GM23248 (cell line): Measurements from ENCODE around the gene LPAR2.

Experiments
- EZH2 ChIP-seq: fragments of 200-600 bp; sonication (generic); IDR thresholded peaks from 2 replicates; pipeline ENCODE4 v1.6.1; 2018; ENCODE audit warnings: antibody characterized with exemption, mild to moderate bottlenecking; ENCODE audit not compliant: insufficient read depth, poor library complexity, severe bottlenecking
- EZH2phosphoT487 ChIP-seq: fragments of 200-600 bp; sonication (generic); IDR thresholded peaks from 2 replicates; pipeline ENCODE4 v1.6.1; 2018; ENCODE audit warnings: antibody characterized with exemption, moderate library complexity, mild to moderate bottlenecking, low read depth; ENCODE audit not compliant: insufficient read depth

DNA sequence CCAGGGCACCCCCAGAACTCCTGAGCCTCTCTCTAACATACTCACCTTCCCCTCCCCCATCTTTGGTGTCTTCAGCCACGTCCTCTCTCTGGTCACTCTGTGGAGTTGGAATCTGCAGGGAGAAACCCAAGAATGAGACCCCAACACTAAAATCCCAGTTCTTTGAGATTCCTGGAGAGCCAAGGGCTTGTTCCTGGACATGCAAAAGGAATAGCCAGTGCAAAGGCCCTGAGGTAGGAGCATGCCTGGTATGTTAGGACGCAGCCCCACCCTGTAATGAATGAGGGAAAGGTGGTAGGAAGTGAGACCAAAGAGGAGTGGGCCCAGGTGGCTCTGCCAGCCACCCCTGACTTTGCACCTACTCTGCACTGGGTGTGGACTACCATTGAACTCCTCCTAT, 2.4 kb upstream of the LPAR2 start:
- TF ChIP-seq EZH2: no peak
- no peak for TF ChIP-seq EZH2phosphoT487
